ENCODE measurements around the gene PPP1R11.

DNA sequence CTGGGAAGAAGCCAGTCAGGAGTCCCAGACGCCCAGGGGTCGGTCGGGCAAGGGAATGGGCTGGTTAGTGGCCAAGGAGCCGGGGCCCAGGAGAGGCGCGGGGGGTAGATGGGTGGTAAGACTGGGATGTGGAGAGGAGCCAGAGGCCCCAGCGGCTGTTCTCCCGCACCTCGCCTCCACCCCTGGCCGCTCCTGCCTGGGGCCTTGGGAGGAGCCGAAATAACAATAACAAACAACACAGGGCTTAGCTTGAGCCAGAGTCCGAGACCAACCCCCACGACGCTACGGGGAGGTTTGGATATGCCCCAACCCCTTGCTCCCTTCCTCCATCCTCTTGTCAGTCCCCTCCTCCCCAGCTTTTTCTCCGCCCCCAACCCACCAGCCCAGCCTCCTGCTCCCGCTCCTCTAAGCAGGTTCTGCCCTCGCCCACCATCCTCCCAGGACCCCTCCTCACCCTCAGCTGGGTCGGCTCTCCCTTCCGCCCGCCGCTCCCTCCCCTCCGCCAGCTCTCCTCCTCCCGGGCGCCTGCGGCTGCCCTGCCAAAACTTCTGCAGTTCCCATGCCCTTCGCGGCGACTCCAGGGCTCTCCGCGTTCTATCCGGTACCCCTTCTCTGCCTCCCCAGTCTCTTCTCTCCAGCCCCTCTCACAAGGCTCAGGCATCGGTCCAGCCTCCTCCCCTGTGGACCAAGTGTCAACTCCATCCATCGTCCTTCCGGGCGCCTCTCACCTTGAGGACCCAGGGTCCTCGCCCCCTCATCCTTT lies 7.5 kb downstream of the PPP1R11 start:
- TF ChIP-seq, protein P1, sequence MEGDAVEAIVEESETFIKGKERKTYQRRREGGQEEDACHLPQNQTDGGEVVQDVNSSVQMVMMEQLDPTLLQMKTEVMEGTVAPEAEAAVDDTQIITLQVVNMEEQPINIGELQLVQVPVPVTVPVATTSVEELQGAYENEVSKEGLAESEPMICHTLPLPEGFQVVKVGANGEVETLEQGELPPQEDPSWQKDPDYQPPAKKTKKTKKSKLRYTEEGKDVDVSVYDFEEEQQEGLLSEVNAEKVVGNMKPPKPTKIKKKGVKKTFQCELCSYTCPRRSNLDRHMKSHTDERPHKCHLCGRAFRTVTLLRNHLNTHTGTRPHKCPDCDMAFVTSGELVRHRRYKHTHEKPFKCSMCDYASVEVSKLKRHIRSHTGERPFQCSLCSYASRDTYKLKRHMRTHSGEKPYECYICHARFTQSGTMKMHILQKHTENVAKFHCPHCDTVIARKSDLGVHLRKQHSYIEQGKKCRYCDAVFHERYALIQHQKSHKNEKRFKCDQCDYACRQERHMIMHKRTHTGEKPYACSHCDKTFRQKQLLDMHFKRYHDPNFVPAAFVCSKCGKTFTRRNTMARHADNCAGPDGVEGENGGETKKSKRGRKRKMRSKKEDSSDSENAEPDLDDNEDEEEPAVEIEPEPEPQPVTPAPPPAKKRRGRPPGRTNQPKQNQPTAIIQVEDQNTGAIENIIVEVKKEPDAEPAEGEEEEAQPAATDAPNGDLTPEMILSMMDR (IDR thresholded peaks at IDR 0.05) = no peak
- TF ChIP-seq POLR2A (IDR thresholded peaks at IDR 0.05) = no peak

Measured in esophagus squamous epithelium (tissue), 4 donors.